ENCODE results near the gene MINAR2. TPM values are rescaled to one million over a fixed set of nuclear protein-coding genes. Genes with fewer than 3 reads are reported as not detected.

The MINAR2 gene, protein sequence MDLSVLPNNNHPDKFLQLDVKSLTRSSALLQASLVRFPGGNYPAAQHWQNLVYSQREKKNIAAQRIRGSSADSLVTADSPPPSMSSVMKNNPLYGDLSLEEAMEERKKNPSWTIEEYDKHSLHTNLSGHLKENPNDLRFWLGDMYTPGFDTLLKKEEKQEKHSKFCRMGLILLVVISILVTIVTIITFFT
- total RNA-seq (2014; rRNA removed; shearing (Covaris generic)): not detected in 2 replicates
- polyA plus RNA-seq (2014; cell fraction: nucleus; rRNA removed): not detected in 2 replicates

DNA sequence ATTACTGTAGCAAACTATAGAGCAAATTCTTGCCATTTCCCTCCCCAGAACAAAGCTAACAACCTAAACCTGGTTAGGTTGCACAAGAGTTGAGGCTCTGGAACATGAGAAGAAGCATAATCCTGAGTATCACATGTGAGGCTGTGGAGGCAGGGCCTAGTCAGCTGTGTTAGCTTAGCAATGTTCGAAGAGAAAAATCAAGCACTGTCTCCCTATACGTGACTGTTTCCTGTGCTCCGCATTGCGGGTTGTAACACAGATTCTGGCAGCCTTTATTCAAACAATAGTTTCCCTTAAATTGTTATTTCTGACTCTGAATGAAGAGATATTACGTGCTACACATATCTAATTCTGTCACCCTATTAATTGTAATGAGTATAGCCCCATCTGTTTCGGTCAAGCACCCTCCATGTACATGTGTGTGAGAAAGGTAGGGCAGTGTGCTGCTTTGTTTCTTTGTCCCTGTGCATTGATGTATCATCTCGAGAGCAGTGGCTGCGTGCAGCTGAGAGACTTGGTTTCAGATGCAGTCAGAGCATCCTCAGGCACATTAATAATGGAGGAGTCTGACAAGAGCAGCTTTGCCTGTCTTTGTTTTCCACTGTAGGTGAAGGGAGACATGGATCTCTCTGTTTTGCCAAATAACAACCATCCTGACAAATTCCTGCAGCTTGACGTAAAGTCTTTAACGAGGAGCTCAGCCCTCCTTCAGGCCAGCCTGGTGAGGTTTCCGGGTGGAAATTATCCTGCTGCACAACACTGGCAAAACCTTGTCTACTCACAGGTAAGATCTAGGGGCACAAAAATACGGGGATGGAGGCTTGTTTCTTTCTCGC, at the start of gene MINAR2:
Gene MINAR2, plus strand, starts transcription at position 523 of the 836 bp plus-strand sequence. Its CDS starts 97 bp downstream, at position 620.
- DNase-seq (ENCODE audit: extremely low read depth, low read depth): no peak

DNA sequence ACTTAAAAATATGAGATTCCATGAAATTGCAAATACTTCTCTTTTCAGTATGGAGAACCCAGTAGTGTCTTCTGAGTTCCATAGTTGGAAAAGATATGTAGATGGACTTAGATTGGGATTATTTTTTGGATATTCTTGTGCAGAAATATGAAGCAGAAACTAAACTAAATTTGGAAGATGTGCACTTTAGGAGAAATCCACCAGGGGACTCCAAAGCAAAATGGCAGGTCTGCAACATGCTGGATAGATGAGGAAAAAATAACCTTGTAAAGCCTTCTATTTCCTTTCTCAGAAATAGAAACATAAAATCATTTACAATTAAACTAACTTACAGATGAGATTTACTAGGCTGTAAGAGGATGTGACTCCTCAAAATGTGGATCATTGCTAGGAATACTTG, 49.2 kb upstream of the MINAR2 start:
- DNase-seq (ENCODE audit: extremely low read depth, low read depth): no peak

DNA sequence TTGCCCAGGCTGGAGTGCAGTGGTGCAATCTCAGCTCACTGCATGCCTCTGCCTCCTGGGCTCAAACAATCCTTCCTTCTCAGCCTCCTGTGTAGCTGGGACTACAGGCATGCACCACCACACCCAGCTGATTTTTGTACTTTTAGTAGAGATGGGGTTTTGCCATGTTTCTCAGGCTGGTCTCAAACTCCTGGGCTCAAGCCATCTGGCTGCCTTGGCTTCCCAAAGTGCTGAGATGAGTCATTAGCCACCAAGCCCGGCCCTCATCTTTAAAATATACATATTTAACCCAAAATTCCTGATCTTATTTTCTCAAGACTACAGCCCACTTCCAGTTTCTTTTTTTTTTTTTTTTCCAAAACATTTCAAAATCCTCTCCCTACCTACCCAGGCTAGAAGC, 31.7 kb upstream of the MINAR2 start:
- DNase-seq (ENCODE audit: extremely low read depth, low read depth): no peak

- no peak for DNase-seq (ENCODE audit: extremely low read depth, low read depth)
Measured at GRCh38 chr5:129716651-129717050, 31.2 kb upstream of the MINAR2 start.

- DNase-seq (ENCODE audit: extremely low read depth, low read depth): no peak
Measured at GRCh38 chr5:129717751-129718310, 30.1 kb upstream of the MINAR2 start.

GRCh38 chr5:129718471-129719090, 29.3 kb upstream of the MINAR2 start:
- DNase-seq (ENCODE audit: extremely low read depth, low read depth): no peak

DNA sequence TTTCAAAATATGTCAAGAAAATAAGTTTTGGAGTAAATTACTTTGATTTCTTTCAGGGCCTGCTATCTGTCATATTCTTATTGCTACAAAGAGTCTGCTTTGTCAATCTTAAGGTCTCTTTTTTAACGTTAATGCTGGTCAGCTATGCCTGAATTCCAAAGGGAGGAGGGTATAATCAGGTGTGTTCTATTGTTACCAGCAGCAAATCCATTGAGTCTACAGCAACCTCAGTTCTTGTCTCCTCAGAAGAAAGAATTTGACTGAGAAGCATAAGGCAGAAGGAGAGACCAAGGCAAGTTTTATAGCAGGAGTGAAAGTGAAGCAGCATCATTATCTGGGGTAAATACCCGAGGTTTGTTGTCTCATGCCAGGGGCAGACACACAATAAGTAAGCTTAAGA, 23.7 kb upstream of the MINAR2 start:
- DNase-seq (ENCODE audit: extremely low read depth, low read depth): no peak

GRCh38 chr5:129724647-129725046, 23.2 kb upstream of the MINAR2 start:
- DNase-seq (ENCODE audit: extremely low read depth, low read depth): no peak

DNA sequence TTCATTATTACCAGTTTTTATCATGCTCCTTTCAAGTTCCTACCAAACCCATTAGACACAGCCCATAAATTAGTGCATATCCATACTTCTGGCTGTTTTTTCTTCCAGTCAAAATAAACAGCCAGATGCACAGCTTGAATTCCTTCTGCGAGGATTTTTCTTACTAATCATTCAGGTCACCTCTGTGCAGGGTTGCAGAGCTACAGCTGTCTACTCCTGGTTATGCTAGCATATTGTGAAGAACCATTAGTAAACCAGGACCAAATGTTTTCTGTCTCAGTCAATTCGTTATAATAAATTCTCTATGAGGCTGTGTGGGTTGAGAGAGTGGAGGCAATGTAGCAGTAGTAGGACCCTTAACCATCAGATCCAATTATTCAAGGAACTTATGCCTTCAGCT, 8.1 kb upstream of the MINAR2 start:
- no peak for DNase-seq (ENCODE audit: extremely low read depth, low read depth)

DNA sequence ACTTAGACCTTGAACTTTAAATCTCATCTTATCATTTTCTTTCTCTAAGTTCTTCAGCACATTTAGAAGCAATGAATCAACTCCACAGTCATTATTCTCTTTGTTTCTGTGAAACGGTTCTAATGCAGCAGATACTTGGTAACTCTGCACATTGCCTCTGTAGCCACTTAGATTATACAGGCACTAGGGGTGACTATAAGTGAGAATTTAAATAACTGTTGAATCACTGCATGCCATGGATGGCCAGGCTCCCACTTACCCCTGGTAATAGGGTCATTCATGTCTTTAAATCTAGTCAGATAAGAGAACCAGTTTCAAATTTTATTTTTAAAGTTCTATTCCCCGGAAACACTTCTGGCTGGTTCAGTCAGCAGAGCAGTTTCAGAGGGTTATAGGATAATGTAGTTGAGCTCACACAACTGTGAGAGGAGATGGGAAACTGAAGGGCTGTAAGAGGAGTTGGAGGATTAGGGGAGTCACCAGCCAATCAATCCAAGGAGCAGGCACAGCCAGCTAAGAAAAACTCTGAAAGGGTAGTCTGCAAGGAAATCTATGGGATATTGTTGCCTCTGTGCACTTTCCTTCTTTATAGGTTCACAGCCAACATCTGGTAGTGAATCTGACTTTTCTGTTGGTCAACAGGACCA, 4.2 kb upstream of the MINAR2 start:
- DNase-seq (ENCODE audit: extremely low read depth, low read depth): no peak

GRCh38 chr5:129745997-129746396, 1.9 kb upstream of the MINAR2 start:
- DNase-seq (ENCODE audit: extremely low read depth, low read depth): no peak

DNA sequence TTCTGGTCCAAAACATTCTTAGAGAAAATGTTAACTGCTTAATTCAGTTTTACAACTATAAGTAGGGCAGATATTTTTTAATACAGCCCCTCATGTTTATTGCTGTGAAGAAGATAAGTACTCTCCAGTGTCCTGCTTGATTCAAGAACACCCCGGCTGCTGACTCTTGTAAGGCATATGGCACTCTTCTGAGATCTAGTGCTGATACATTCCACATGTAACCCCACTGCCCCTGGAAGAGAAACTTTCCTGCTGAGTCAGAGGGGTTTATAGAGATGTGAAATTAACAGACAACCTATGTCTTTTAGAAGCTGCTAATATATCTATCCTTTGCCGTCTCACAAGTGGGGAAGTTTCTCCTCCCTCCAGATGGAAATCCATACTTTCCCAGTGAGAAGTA, 1.0 kb upstream of the MINAR2 start:
- no peak for DNase-seq (ENCODE audit: extremely low read depth, low read depth)

- no peak for DNase-seq (ENCODE audit: extremely low read depth, low read depth)
Measured at GRCh38 chr5:129748913-129749880, 1.3 kb downstream of the MINAR2 start.

DNA sequence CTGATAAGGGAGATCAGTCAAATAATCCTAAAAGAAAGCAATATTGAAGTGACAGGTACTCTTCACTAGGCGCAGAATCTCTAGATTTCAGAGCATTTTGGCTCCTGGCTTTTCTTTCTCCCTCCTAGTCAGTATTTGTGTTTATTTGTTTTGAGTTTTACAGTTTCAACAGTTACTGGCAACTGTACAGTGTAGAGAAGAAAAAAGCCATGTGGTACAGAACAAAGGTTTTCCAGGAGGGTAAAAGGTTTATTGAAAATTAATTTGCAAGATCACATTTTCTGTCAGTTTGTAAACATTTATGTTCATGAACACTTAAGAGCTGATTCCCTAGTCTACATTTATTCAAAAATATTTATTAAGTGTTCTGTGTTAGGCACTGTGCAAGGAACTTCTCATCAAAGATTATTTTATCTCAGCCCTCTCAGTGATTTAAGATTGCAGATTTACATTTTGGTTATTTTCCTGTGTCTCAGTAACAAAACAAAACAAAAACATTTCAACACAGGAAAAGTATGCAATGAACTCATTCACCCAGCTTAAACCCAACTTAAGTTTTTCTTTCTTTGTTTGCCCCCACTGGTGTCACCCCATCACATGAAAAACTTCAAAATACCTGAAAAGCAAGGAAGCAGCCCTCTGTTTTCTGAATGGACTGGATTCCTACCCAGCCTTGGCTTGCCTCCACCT, 12.9 kb downstream of the MINAR2 start:
- no peak for DNase-seq (ENCODE audit: extremely low read depth, low read depth)

GRCh38 chr5:129763651-129764050, 15.8 kb downstream of the MINAR2 start:
- no peak for DNase-seq (ENCODE audit: extremely low read depth, low read depth)

DNA sequence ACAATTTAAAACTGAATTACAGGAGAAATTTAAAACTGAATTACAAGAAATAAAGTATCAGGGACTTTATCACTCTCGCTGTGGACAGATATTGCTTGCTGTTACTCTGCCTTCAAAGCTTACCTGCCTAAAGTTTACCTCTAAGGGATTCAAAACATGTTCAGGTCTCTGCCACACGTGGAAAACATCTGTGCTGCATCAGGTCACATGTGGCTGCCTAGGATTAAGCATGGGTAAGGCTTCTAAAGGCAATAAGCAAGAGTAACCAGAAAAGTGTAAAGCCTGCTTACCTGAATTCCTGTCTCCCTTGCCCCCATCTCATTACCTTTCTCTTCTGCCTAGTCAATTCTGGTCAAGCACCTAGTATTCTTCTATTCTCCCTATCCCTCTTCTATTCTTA, 18.9 kb downstream of the MINAR2 start:
- no peak for DNase-seq (ENCODE audit: extremely low read depth, low read depth)

GRCh38 chr5:129767927-129768380, 20.1 kb downstream of the MINAR2 start:
- DNase-seq (ENCODE audit: extremely low read depth, low read depth): peak; percentile 91

GRCh38 chr5:129768735-129769134, 20.8 kb downstream of the MINAR2 start:
- no peak for DNase-seq (ENCODE audit: extremely low read depth, low read depth)
